Measurements from ENCODE around the gene VILL.

The VILL gene

DNA sequence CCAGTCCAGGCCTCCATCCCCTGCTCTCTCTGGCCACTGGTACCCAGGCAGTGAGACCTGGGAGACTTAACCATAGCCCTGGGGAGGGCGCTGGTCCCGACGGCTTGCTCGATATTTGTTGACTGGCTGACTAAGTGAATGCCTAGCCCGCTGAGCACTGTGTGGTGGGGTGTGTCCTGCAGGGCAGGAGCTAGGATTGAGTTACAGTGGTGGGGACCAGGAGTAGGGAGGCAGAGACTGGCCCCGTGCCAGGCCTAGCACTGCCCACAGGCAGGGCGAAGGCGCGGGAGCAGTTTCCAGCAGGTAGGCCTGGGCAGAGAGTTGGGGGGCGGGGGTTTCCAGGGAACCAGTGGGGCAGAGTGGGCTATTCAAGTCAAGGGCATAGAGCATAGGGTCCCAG, at the start of gene VILL:
TSS of gene VILL (plus strand) at position 260 of the 400 bp plus-strand sequence. CDS start 2,887 bp downstream, outside the sequence.
- no peak for DNase-seq

DNA sequence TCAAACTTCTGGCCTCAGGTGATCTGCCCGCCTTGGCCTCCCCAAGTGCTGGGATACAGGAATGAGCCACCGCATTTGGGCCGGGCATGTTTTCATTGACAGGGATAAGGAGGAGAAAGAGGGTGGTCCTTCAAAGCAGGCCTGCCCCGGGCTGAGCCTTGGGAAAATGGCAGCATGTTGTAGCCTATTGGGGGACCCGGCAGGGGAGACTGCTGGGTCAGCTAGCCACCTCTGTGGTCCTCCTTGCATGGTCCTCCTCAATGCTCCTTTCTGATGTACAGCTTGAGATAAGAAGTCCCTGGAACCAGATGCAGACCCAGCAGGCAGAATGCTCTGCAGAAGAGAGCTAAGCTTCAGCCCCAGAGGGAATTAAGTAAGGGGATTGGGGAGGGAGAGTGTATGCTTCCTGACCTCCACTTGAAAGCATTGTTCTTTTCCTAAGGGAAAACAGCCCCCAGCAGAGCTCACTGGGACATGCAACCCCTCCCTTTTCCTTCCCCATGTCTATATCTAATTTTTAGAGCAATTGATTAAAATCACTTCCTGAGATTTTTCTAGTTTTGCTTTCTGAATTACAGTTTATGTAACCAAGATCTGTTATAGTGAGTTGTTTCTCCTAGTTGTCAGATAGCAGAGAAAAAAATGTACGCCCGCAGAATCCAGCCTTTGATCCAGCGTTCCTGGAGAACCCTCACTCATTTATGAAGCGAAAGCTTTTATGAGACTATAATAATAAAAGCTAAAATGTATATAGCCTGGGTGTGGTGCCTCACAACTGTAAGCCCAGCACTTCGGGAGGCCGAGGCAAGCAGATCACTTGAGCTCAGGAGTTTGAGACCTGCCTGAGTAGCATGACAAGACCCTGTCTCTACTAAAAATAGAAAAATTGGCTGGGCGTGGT, 48.7 kb upstream of the VILL start:
- no peak for DNase-seq

DNA sequence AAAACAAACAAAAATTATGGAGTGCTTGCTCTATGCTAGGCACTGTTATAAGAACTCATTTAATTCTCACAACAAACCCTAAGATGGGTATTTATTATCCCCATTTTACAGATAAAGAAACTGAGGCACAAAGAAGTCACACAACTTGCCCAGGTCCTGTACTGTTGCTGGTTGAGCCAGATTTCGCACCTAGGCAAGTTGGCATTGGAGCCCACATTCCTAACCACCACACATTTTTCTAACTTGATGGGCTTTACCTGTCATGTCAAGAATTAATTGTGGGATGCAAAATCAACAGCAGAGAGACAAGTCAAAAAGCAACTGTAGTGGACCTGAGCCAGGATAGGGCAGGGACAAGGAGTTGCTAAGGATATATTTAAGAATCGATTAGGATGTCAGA, 47.9 kb upstream of the VILL start:
- no peak for DNase-seq

DNA sequence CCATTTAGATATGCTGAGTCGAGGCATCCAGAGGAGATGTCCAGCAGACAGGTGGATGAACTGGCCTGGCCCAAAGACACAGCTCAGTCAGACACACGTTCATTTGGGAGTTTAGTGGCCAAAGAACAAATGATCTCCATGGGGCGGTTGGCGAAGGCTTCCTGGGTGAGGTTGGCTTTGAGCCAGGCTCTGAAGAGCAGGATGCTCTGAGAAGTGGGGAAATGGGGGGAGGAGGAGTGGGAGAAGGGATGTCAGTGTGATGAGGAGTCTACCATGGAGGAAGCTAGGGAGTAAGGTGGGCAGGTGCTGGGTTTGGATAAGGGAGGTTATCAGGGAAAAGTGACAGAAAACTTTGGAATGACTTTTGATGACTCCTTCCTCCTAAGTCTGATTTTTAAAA, 47.5 kb upstream of the VILL start:
- DNase-seq, result no peak

DNA sequence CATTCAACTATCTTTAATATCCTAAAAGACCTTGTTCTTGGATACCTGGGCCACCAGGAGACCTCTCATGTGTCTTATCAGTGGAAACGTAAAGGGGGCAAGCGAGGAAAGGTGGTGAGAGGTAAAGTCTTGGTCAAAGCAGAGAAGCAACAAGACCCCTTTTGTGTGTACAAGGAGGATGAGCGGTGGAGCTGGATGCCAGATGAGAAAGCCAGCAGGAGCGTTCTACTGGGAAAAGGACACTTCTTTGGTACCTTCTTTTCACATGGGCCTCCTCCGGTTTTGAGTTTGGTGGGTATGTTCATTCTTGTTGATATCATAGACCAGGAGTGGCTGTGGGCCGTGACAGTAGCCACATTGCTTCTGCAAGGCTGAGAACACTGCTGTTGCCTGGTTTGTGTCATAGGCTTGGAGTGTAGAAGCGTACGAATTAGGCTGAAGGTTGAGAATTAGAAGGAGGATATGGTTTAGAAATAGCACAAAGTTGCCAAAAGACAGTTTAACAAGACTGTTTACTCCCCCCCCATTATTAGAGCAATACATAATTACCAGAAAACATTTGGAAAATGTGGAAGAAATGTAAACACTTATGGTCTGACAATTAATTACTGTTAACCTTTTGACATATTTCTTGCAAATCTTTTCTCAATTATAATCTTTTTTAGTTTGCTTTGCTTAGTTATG, 46.8 kb upstream of the VILL start:
- no peak for DNase-seq

DNA sequence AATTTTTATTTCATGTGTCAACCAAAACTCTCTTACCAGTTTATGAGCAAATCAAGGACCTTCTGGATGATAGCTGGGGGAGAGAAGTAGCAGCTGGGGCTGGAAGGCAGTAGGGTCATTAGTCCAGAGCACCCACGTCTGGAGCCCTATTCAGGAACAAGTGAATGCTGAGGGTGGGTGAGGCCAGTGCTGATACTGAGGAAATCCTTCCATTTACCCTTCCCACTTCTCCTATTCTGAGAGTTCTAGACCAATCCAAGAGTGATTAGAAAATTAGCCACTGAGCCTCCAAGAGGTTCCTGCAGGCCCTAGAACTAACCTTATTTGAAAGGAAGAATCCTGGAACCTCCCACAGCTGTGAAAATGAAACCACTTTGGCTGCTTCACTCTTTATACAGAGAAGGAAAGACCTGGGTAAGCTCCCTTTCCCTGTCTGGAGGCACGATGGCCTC, 46.2 kb upstream of the VILL start:
- DNase-seq, result no peak

DNA sequence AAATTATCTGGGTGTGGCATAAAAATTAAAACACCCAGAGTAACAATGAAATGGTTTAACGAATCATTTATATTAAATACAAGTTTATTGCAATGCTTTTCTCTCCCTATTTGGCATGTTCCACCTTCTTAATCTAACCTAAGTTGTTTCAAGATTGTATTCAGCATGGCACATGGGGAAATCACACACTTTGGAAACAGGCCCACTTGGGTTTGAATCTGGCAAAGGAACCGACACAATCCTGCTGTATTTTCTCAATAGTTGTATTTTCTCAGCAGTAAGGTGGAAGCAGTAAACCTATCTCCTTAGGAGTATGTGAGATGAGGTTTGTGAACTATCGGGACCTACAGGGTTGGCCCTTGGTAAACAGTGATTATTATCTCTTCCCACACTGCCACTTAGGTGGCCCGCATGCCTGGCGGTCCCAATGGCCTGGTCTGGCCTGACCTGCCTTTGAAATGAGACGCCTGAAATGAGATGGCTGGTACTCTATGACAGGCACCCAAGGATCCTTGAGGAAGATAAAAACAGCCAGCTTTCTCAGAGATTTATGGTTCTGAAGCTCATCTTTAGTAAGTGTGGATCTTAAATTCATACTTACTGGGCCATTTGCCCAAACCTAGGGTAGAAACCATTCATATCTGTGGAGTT, 45.3 kb upstream of the VILL start:
- no peak for DNase-seq

DNA sequence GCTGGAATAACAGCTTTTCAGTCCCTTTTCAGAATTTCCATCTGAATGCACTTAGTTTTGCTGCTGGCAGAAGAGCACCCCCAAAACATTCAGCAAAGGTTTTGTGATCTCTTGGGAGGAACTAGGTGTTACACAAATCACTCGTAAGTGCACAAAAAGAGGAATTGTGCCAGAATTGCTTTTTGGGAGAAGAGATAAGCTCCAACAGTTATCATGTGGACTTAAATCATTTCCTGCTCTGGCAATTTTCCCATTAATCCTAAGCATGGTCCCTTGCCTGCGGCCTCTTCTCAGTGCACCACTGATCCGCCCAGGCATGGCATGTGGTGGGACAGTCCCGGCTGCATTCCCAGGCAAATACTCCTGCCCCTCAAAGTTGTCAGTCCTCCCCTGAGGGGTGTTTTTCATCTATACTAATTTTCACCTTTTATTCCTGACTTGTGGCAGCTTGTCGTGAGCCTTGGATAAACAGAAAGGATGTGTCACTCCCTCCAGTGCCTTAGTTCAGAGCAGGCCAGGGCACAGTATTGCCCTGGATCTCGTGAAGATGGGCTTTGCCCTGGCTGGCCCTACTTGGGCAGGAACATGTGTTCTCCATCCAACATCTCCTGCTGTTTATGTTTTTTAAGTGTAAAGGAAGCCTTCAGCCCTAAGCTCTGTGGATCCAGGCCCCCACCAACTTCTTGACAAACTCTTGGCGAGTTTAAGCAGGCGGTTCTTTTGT, 44.6 kb upstream of the VILL start:
- no peak for DNase-seq

DNA sequence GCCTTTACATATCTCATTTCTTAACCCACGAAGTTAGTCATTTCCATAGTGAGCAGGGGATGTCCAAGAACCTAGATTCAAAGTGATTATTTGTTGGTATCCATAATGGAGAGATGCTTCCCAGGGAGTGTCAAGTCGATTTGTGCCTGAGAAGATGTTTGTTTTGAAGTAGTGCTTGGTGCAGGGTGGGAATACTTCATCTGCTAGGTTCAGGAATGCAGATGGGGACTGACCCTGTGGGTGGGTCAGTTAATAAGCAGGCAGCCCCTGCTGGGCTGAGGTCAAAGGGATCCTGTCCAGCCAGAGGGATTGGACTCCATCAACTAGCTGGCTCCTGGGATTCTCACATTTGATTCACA, 44.1 kb upstream of the VILL start:
- no peak for DNase-seq

DNA sequence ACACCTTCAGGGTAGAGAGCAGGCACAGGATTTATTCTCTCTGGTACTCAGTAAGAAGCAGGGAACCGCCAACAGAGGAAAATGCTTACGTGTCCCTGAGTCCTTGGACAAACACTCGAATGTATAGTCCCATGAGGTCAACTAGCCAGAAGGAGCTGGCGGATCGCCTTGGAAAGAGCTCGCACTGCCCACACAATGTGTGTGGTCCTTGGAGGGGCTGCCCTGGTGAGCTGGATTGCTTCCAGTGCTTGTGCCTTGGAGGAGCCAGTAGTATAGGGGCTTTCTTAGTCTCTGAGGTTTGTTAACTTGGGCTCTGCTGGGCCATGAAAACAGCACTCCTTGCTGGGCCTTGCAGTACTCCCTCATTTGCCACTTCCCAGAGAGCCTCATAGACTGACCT, 40.7 kb upstream of the VILL start:
- DNase-seq, result no peak

DNA sequence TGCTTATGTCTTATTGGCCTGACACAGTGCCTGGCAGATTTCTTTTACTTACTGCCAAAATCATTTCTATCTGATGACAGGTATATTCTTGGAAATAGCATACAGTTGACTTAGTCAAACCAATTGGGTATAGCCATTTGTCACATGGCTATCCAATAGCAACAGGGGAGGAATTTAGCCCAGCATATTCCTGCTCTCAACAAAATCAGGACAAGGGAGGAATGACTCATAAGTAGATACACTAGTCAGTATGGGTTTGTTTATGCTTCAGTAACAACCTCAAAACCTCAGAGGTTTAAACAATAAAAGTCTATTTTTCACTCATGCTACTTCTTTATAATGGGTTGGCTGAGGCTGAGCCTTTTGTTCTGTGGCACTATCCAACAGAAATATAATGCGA, 38.0 kb upstream of the VILL start:
- no peak for DNase-seq

DNA sequence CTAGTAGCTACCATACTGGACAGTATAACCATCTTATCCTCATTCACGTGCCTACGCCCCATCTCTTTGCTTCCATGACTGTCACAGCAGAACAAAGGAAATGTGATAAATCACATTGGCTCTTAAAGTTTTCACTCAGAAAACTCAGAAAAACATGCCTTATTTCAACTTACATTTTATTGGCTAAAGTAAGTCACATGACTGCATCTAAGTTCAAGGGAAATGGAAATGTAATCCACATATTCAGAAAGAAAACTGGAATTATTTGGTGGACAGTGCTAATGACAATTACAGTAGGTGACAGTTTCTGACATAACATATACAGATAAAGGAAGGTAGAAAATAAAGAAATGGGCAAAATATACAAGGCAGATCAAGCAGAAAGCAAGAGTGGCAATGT, 37.4 kb upstream of the VILL start:
- no peak for DNase-seq

DNA sequence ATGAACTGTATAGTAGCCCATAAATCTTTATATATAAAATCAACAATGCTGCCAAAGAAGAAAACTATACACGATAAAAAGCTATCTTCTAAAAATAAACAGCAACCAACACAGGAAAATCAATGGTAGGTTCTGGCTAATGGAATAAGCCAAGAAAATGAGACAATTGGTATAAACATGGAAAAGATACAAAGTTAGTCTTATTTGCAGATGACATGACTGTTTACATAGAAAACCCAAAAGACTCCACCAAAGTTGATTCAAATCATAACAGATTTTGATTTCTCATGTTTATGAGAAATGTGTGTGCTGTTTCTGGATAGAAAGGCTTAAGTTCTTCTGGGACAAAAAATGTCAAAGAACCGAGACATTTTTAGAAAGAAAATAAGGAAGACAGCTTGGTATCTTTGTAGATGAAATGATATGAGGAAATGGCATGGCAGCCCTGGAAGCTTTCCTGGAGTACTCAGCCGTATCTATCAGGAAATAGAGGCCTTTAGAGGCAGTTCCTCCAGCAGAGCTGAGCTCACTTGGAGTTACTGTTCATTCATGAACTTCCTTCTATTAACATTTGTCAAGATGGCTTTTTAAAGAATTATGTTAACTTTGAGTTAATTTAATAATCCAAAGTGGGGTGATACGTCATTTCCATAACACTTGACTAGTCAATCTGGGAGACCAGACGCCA, 36.7 kb upstream of the VILL start:
- no peak for DNase-seq

DNA sequence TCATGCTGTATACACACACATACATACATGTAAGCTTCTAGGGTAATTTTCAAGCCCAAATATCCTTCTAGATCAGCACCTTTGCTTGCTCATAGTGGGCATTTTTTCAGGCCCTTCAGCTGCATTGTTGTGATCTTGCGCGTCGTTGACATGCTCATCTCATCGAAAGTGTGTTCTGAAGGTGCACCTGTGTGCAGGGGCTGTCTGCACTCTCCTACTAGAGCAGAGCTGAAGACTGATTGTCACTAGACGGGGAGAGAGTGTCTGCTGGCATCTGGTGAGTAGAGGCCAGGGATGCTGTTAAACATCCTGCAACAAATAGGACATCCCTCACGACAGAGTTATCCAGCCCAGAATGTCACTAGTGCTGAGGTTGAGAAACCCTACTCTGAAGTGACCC, 35.7 kb upstream of the VILL start:
- DNase-seq, result no peak

DNA sequence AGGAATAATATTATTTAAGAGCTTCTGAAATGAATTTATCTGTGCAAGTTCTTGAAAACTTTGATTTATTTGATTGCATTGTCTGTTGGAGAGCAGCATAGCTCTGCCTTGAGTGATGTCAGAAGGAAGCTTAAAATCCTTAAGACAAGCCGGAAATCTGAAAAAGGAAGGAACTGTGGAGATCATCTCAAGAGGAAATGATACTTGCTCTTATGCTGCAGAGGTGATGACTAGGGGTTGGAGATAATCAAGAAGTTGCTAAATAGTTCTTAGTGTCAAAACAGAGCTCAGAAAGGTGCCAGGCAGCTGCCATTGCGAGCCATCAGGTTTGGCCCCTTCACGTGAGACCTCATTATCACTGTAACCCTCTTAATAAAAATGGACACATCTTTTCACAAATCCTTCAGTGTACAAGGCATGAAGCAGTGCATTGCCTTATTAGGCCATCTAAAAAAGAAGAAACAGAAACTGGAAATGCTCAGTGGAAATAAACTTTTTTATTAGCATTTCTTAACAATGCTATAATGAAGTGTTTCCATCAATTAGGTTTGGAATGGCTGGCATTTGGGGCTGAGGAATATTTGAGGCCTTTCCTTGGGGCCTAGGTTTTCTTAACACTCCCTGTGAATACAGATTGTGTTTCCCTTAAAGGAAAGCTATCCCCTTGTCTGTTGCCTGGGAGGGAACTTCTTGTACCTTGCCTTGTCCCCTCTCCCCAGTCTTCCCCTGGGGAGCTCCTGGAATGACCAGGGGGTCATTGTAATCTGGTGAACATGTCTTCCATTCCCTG, 34.5 kb upstream of the VILL start:
- DNase-seq, result no peak

DNA sequence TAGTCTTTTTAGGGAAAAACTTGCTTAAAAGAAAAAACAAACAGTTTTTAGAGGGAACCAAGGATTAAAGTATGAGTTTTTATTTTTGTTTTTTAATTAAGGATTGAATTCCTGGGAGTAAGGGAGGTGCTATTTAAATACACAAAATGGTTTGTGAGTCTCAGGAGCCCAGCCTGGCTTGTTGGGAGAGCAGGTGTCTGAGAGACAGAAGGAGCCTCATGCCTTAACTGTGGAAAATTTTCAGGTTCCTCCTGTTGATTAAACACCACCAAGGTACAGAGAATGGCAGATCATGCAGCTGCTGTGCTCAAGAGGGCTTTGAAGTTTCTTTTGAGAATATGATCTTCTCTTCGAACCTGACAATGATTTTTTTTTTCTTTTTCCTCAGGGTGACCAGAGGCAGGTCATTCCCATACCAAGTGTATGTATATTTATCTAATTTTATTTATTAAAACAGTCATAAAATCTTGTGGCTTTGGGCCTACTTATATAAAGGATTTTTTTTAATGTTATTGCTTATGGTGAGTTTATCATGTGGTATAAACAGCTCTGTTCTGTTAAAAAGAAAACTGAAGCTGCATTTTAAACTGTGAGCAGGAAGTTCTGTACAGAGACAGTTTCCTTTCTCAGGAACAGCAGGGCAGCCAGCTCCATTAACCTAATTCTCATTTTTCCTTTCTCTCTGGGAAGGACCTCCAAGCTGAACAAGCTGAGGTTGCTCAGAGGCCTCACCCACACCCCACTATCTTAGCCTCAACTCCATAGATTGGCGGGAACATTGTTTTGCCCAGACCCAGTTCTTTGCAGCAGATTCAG, 33.7 kb upstream of the VILL start:
- DNase-seq, result no peak

DNA sequence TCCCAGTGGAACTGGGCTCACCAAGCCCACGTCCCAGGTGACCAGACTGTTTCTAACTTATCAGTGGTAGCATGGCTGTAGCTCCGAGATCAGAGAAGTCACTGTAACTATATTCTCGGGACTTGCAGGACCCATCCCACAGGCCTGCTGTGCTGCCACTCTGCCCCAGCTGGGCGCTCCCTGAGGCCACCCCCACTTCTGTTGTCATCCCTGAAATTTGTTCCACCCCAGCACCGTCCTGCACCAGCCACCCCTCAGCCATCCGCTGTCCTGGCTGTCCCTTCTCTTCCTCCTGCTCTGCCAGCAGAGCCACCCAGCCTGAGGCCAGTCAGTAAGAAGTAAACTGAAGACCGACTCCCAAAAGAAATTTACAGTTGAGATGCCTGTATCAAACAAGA, 33.0 kb upstream of the VILL start:
- no peak for DNase-seq

DNA sequence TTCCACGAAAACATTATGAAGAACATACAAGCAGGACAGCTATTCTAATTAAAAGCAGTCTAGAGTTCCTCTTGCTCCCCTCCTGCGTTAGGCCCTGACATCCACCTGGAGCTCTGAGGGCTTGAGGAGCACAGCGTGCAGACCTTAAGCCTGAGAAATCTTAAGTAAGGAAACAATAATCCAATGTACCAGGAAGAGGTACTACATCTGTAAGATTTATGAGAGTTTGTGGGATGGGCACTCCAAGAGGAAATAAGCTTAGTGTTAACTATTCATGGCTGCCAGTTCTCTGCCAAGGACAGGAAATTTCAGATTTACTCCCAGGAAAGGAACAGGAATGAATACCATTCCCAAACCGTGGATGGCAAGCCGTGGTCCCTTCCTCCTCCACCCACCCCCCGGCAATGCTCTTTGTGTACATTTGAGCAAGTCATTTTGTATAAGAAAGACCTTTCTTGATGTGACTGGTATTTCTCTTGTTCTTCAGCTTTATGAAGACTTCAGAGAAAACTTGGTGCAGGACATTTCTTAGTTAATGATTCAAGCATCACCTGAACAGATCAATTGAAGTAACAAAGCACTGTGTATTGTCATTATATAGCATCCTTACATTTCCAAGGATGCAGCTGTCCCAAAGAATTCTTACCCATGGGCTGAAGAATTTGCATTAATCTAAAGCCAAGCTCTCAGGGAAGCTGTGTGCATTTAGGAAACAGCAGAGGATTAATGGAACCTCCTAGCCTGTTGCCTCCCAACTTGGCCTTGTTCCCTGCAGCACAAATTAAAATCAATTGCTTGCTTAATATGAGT, 28.8 kb upstream of the VILL start:
- no peak for DNase-seq

DNA sequence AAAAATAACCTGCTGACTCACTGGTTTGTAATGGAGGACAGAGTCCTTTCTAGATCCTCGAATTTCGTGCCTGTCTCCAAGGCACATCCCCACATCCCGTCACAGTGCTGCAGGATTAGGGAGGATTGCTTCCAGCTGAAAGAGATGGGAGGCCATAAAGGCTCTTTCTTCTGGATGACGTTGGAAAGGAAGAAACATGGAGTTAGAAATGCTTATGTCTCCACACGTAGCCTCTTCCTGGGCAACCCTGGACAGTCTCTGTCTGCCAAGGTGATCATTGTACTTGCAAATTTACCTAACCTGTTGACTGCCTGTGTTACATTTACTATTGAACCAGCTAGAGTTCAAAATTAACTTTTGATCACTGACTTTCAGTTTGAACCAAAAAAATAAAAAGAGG, 27.6 kb upstream of the VILL start:
- DNase-seq, result no peak

DNA sequence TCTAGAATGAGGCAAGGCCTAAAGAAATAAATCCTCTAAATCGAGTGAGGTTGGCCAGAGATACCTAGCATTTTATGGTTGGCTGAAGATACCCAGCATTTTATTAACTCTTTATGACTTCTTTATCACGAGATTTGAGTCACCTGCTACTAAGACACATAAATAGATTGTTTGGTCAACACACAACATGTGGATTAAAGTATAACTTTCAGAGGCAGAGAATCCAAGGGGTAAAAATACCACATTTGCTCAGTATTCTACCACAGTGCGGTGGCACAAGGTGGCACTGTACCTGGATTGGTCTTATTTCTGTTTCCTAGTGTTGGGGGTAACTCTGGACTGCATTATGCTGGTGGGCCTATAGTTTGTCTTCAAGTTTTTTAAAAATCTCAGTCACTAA, 27.0 kb upstream of the VILL start:
- DNase-seq, result no peak

Data from GDM1 (cell line).